Activated CD8-positive, alpha-beta T cell treated with anti-CD3 and anti-CD28 coated beads for 36 hours (primary cell): ENCODE measurements around the gene RAPGEF2. TPM values are rescaled to one million over a fixed set of nuclear protein-coding genes. Genes with fewer than 3 reads are reported as not detected.

Source experiments
- ATAC-seq: fragments of 200-7000 bp; cut with Tn5 transposase; one replicate; pipeline ENCODE4 v1.10.0; 2021; ENCODE audit warnings: mild to moderate bottlenecking, moderate library complexity
- CTCF ChIA-PET: fragments of 350-600 bp; sonication (Branson Sonifier 250); formaldehyde crosslinking; loops from one replicate; lab custom pipeline; 2021; ENCODE audit warnings: antibody characterized with exemption; lab: Charles Lee
- POLR2A ChIA-PET: fragments of 350-600 bp; sonication (Branson Sonifier 250); formaldehyde crosslinking; loops from one replicate; lab custom pipeline; 2021; ENCODE audit warnings: antibody characterized with exemption; lab: Charles Lee
- DNase-seq: peaks from one replicate; pipeline ENCODE4 v3.0.0-alpha.2; 2020
- H3K27ac Mint-ChIP-seq: one replicate; pipeline ENCODE4 v1.8.0; 2021; ENCODE audit warnings: mild to moderate bottlenecking, mixed read lengths
- H3K27me3 Mint-ChIP-seq: one replicate; pipeline ENCODE4 v1.8.0; 2021; ENCODE audit warnings: mixed read lengths
- H3K36me3 Mint-ChIP-seq: one replicate; pipeline ENCODE4 v1.8.0; 2021; ENCODE audit warnings: low read depth, mixed read lengths
- H3K4me1 Mint-ChIP-seq: one replicate; pipeline ENCODE4 v1.8.0; 2021; ENCODE audit warnings: low read depth, mixed read lengths
- H3K4me3 Mint-ChIP-seq: one replicate; pipeline ENCODE4 v1.8.0; 2021; ENCODE audit warnings: mild to moderate bottlenecking, moderate library complexity, mixed read lengths
- H3K9me3 Mint-ChIP-seq: one replicate; pipeline ENCODE4 v1.8.0; 2021; ENCODE audit warnings: mixed read lengths
- CTCF ChIP-seq: fragments of 200-600 bp; IDR thresholded peaks from one replicate; pipeline ENCODE4 v1.8.0; 2022; ENCODE audit warnings: antibody characterized with exemption, mild to moderate bottlenecking
- intact Hi-C: fragments of 100-400 bp; cut with micrococcal nuclease; formaldehyde crosslinking; loops from one replicate; pipeline ENCODE4 v1.10.0; 2022
- total RNA-seq, 2 experiments: library from RNA; stranded (reverse); gene quantifications; one replicate each; pipeline ENCODE4 v1.2.3, GENCODE V29; 2021

Gene RAPGEF2
- total RNA-seq, 2 experiments from 2014 or later = 13.7 to 14.8 TPM

GRCh38 chr4:159129814-159130550 is 27.1 kb downstream of the RAPGEF2 start:
- Mint-ChIP-seq H3K4me3 (no peak overlapping the region), H3K36me3 (peaks cover 3% of the 10 kb centered on the region), H3K27ac (no peak overlapping the region), H3K9me3 (no peaks in the 10 kb centered on the region), H3K27me3 (no peaks in the 10 kb centered on the region), H3K4me1 (peaks cover 27% of the 10 kb centered on the region)
- no peak for TF ChIP-seq CTCF
- POLR2A ChIA-PET = interaction anchor here (0.6 to 0.8 kb wide), 2 partner anchors 13 to 226 kb away, joined by 3 read pairs; no protein-coding TSS in a partner anchor
- CTCF ChIA-PET = no interaction called here
- DNase-seq (no peak), ATAC-seq (no peak)
- intact Hi-C loops = no loop called here

- peaks cover 5% of the 10 kb centered on the region for H3K36me3 Mint-ChIP-seq
- H3K27me3 Mint-ChIP-seq = no peaks in the 10 kb centered on the region
- no peak for ATAC-seq
- ChIA-PET POLR2A (no interaction called here), CTCF (no interaction called here)
- no peaks in the 10 kb centered on the region for H3K9me3 Mint-ChIP-seq
- no peak overlapping the region for H3K4me3 Mint-ChIP-seq
- intact Hi-C loops = no loop called here
- H3K27ac Mint-ChIP-seq = no peak overlapping the region
- TF ChIP-seq CTCF = no peak
- peaks cover 22% of the 10 kb centered on the region for H3K4me1 Mint-ChIP-seq
- DNase-seq = no peak
Measured at GRCh38 chr4:159131564-159131963, 28.7 kb downstream of the RAPGEF2 start.

GRCh38 chr4:159134429-159134828 is 31.6 kb downstream of the RAPGEF2 start:
- H3K36me3 Mint-ChIP-seq = peaks cover 5% of the 10 kb centered on the region
- no peak for TF ChIP-seq CTCF
- POLR2A ChIA-PET = no interaction called here
- intact Hi-C loops = no loop called here
- CTCF ChIA-PET = no interaction called here
- H3K9me3 Mint-ChIP-seq = no peaks in the 10 kb centered on the region
- ATAC-seq (no peak), DNase-seq (no peak)
- no peak overlapping the region for H3K4me3 Mint-ChIP-seq
- peaks cover 15% of the 10 kb centered on the region for H3K4me1 Mint-ChIP-seq
- H3K27me3 Mint-ChIP-seq = no peaks in the 10 kb centered on the region
- H3K27ac Mint-ChIP-seq = no peak overlapping the region

- peaks cover 8% of the 10 kb centered on the region for H3K36me3 Mint-ChIP-seq
- H3K27me3 Mint-ChIP-seq = peaks cover 1% of the 10 kb centered on the region
- DNase-seq (no peak), ATAC-seq (no peak)
- H3K27ac Mint-ChIP-seq = no peak overlapping the region
- no peak for TF ChIP-seq CTCF
- peaks cover 12% of the 10 kb centered on the region for H3K4me1 Mint-ChIP-seq
- no peak overlapping the region for H3K4me3 Mint-ChIP-seq
- CTCF ChIA-PET = no interaction called here
- intact Hi-C loops = no loop called here
- no peaks in the 10 kb centered on the region for H3K9me3 Mint-ChIP-seq
- POLR2A ChIA-PET = no interaction called here
Measured at GRCh38 chr4:159137176-159137575, 34.3 kb downstream of the RAPGEF2 start.

GRCh38 chr4:159138436-159138835 is 35.6 kb downstream of the RAPGEF2 start:
- intact Hi-C loops = no loop called here
- DNase-seq (no peak), ATAC-seq (no peak)
- Mint-ChIP-seq H3K4me3 (no peak overlapping the region), H3K27me3 (peaks cover 1% of the 10 kb centered on the region), H3K27ac (no peak overlapping the region), H3K36me3 (peaks cover 8% of the 10 kb centered on the region), H3K4me1 (peaks cover 12% of the 10 kb centered on the region), H3K9me3 (no peaks in the 10 kb centered on the region)
- ChIA-PET CTCF (interaction anchor here (0.6 kb wide), 1 partner anchor 21 kb away, joined by 3 read pairs; no protein-coding TSS in a partner anchor), POLR2A (no interaction called here)
- TF ChIP-seq CTCF = no peak
